Stimulated activated naive B cell treated with anti-CD40 and anti-IgM and Interleukin-4, amounts not matched to agents 10 μg/mL and 1 μg/mL and 100 μg/mL, for 72 hours (primary cell): ENCODE measurements around the gene MRPL55.

Experiments used
- ATAC-seq, 2 donors: fragments of 150-1000 bp; cut with Tn5 transposase; replicated peaks; 2 replicates each; pipeline ENCODE4 v1.10.0; 2021; ENCODE audit warnings: moderate library complexity in 1 of 2
- DNase-seq: peaks from one replicate; pipeline ENCODE4 v3.0.0; 2021
- H3K27ac Mint-ChIP-seq: one replicate; pipeline ENCODE4 v1.8.0; 2022; ENCODE audit warnings: mild to moderate bottlenecking, mixed read lengths
- H3K27me3 Mint-ChIP-seq, 2 donors: one replicate each; pipeline ENCODE4 v1.8.0; 2022; ENCODE audit warnings: mixed read lengths in 2 of 2
- H3K36me3 Mint-ChIP-seq, 2 donors: one replicate each; pipeline ENCODE4 v1.8.0; 2022; ENCODE audit warnings: mixed read lengths in 2 of 2, mild to moderate bottlenecking in 1 of 2
- H3K4me1 Mint-ChIP-seq, 2 donors: one replicate each; pipeline ENCODE4 v1.8.0; 2022; ENCODE audit warnings: mixed read lengths in 2 of 2, mild to moderate bottlenecking in 1 of 2
- H3K4me3 Mint-ChIP-seq, 2 donors: one replicate each; pipeline ENCODE4 v1.8.0; 2022; ENCODE audit warnings: mild to moderate bottlenecking in 2 of 2, mixed read lengths in 2 of 2, moderate library complexity in 1 of 2
- H3K9me3 Mint-ChIP-seq, 2 donors: one replicate each; pipeline ENCODE4 v1.8.0; 2022; ENCODE audit warnings: mixed read lengths in 2 of 2, mild to moderate bottlenecking in 1 of 2

The MRPL55 gene

GRCh38 chr1:228063251-228064191, 45.6 kb downstream of the MRPL55 start:
- no peaks in the 10 kb centered on the region for H3K36me3 Mint-ChIP-seq
- H3K27me3 Mint-ChIP-seq, result peaks cover 54 to 82% of the 10 kb centered on the region in 2 donors
- H3K4me3 Mint-ChIP-seq, result no peak overlapping the region
- DNase-seq (no peak), ATAC-seq (no peak)
- peaks cover 8 to 16% of the 10 kb centered on the region in 2 donors for H3K4me1 Mint-ChIP-seq
- no peaks in the 10 kb centered on the region for H3K9me3 Mint-ChIP-seq
- no peak overlapping the region for H3K27ac Mint-ChIP-seq

- no peak overlapping the region for H3K27ac Mint-ChIP-seq
- ATAC-seq (no peak), DNase-seq (no peak)
- H3K4me1 Mint-ChIP-seq, result peaks cover 8 to 16% of the 10 kb centered on the region in 2 donors
- no peaks in the 10 kb centered on the region for H3K36me3 Mint-ChIP-seq
- peaks cover 60 to 88% of the 10 kb centered on the region in 2 donors for H3K27me3 Mint-ChIP-seq
- H3K9me3 Mint-ChIP-seq, result no peaks in the 10 kb centered on the region
- H3K4me3 Mint-ChIP-seq, result no peak overlapping the region
Measured at GRCh38 chr1:228062812-228063211, 46.3 kb downstream of the MRPL55 start.

DNA sequence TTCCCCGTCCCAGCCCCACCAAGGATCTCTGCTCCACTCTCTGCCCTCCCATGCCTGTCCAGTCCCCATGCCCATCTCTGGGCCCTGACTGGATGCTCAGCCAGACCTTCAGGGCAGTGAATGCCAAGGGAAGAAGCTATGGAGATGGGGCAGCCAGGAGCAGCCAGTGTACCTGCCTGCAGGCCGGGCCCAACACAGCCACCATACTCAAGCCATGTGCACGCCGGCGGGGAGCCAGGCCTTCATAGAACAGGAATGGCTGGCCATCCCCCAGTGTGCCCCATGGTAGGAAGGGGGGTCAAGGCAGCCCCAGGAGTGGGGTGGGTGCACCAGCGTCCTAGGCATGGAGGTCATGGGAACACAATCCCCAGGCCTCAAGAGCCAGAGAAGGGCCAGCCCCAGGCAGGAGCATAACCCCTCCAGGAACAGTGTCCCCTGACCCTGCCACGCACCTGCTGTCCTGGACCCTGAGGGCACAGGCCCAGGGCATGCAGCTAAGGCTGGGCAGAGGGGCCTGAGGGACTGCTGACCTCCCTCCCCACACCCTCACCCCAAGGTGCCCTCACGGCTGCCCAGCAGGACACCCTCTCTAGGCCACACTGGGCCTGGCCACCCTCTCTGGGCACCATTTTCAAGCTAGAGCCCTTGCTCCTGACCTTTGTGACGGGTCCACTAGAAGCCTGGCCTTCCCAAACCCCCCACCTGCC, 46.9 kb downstream of the MRPL55 start:
- H3K27ac Mint-ChIP-seq, result no peak overlapping the region
- no peaks in the 10 kb centered on the region for H3K9me3 Mint-ChIP-seq
- no peak overlapping the region for H3K4me3 Mint-ChIP-seq
- DNase-seq (no peak), ATAC-seq (no peak)
- H3K27me3 Mint-ChIP-seq, result peaks cover 60 to 86% of the 10 kb centered on the region in 2 donors
- H3K4me1 Mint-ChIP-seq, result peaks cover 8 to 16% of the 10 kb centered on the region in 2 donors
- H3K36me3 Mint-ChIP-seq, result no peaks in the 10 kb centered on the region

DNA sequence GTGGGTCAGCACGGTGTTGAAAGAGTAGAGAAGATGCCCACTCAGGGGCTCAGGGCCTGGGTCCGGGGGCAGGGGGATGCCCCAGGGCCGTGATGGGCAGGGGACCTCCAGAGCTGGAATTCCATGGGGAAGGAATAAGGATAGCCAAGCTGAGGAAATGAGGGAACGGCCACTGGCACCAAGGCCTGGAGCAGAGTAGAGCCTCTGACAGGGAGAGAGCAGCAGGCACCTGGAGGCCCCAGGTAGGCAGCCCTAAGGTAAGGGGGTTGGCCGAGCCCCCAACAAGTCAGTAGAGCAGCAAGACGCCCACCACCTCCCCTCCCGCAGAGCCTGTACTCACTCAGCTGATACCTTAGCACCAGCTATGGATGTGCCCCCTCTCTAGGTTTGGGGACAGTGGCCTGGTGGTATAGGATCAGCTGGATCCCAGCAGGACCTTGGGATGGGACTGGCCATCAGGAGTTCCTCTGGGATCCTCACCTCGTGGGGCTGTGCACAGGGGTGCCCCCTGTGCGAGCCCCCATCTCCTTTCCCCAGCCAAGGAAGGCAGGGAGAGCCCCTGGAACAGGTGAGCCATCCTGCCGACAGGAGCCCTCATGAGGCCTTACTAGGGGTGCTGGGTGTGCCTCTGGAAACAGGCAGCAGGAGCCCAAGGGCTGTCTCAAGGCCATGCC, 47.6 kb downstream of the MRPL55 start:
- Mint-ChIP-seq H3K9me3 (no peaks in the 10 kb centered on the region), H3K36me3 (no peaks in the 10 kb centered on the region), H3K27me3 (peaks cover 55 to 85% of the 10 kb centered on the region in 2 donors), H3K27ac (no peak overlapping the region), H3K4me1 (peaks cover 8 to 16% of the 10 kb centered on the region in 2 donors), H3K4me3 (no peak overlapping the region)
- DNase-seq, result no peak
- ATAC-seq, result no peak

DNA sequence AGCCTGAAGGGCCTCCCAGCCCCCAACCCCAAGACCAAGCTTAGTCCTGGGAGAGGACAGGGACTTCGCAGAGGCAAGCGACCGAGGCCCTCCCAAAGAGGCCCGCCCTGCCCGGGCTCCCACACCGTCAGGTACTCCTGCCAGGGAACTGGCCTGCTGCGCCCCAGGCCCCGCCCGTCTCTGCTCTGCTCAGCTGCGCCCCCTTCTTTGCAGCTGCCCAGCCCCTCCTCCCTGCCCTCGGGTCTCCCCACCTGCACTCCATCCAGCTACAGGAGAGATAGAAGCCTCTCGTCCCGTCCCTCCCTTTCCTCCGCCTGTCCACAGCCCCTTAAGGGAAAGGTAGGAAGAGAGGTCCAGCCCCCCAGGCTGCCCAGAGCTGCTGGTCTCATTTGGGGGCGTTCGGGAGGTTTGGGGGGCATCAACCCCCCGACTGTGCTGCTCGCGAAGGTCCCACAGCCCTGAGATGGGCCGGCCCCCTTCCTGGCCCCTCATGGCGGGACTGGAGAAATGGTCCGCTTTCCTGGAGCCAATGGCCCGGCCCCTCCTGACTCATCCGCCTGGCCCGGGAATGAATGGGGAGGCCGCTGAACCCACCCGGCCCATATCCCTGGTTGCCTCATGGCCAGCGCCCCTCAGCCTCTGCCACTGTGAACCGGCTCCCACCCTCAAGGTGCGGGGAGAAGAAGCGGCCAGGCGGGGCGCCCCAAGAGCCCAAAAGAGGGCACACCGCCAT, 48.5 kb downstream of the MRPL55 start:
- Mint-ChIP-seq H3K27ac (no peak overlapping the region), H3K4me3 (peak overlapping the region; percentile 33 to 34), H3K27me3 (peaks cover 54 to 85% of the 10 kb centered on the region in 2 donors), H3K9me3 (no peaks in the 10 kb centered on the region), H3K36me3 (no peaks in the 10 kb centered on the region), H3K4me1 (peaks cover 8 to 16% of the 10 kb centered on the region in 2 donors)
- DNase-seq, result no peak
- no peak for ATAC-seq

DNA sequence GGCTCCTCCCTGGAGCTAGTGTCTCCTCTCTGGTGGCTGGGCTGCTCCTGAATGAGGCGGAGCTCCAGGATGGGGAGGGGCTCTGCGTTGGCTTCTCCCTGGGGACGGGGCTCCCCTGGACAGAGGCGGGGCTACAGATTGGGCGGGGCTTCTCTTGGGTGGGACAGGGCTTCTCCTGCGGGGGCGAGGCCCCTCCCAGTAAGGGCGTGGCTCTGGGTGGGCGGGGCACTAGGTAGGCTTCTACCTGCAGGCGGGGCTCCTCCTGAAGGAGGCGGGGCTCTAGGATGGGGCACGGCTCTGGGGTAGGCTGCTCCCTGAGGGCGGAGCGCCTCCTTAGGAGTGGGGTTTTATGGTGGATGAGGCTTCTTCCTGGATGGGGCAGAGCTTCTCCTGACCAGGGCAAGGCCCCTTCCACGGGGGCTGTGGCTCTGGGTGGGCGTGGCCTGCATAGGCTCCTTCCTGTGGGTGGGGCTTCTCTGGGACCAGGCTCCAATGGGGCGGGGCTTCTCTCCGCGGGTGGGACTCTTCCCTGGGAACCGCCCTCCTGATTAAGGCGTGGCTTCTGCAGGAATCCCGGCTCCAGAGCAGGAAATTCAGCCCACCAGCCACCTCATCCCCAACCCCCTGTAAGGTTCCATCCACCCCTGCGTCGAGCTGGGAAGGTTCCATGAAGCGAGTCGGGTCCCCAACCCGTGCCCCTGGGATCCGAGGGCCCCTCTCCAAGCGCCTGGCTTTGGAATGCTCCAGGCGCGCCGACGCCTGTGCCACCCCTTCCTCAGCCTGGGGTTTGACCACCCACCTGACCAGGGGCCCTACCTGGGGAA, 49.3 kb downstream of the MRPL55 start:
- Mint-ChIP-seq H3K9me3 (no peaks in the 10 kb centered on the region), H3K4me3 (peak overlapping the region; percentile 34 to 38), H3K27me3 (peaks cover 51 to 82% of the 10 kb centered on the region in 2 donors), H3K36me3 (no peaks in the 10 kb centered on the region), H3K27ac (no peak overlapping the region), H3K4me1 (peaks cover 8 to 16% of the 10 kb centered on the region in 2 donors)
- peak; percentile 54 to 65 for ATAC-seq
- peak; percentile 23 for DNase-seq

DNA sequence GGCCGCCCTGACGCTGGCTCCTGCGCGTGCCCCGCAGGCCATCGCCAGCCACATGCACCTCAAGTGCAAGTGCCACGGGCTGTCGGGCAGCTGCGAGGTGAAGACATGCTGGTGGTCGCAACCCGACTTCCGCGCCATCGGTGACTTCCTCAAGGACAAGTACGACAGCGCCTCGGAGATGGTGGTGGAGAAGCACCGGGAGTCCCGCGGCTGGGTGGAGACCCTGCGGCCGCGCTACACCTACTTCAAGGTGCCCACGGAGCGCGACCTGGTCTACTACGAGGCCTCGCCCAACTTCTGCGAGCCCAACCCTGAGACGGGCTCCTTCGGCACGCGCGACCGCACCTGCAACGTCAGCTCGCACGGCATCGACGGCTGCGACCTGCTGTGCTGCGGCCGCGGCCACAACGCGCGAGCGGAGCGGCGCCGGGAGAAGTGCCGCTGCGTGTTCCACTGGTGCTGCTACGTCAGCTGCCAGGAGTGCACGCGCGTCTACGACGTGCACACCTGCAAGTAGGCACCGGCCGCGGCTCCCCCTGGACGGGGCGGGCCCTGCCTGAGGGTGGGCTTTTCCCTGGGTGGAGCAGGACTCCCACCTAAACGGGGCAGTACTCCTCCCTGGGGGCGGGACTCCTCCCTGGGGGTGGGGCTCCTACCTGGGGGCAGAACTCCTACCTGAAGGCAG, 50.0 kb downstream of the MRPL55 start:
- ATAC-seq, result peak; percentile 63 to 71
- H3K4me1 Mint-ChIP-seq, result peaks cover 8 to 16% of the 10 kb centered on the region in 2 donors
- H3K9me3 Mint-ChIP-seq, result peaks cover 2 to 4% of the 10 kb centered on the region in 2 donors
- H3K36me3 Mint-ChIP-seq, result peaks cover 0 to 1% of the 10 kb centered on the region in 2 donors
- DNase-seq, result peak; percentile 17
- H3K27ac Mint-ChIP-seq, result no peak overlapping the region
- H3K4me3 Mint-ChIP-seq, result peak overlapping the region in 1 of 2 donors; percentile 38
- H3K27me3 Mint-ChIP-seq, result peaks cover 56 to 82% of the 10 kb centered on the region in 2 donors

DNA sequence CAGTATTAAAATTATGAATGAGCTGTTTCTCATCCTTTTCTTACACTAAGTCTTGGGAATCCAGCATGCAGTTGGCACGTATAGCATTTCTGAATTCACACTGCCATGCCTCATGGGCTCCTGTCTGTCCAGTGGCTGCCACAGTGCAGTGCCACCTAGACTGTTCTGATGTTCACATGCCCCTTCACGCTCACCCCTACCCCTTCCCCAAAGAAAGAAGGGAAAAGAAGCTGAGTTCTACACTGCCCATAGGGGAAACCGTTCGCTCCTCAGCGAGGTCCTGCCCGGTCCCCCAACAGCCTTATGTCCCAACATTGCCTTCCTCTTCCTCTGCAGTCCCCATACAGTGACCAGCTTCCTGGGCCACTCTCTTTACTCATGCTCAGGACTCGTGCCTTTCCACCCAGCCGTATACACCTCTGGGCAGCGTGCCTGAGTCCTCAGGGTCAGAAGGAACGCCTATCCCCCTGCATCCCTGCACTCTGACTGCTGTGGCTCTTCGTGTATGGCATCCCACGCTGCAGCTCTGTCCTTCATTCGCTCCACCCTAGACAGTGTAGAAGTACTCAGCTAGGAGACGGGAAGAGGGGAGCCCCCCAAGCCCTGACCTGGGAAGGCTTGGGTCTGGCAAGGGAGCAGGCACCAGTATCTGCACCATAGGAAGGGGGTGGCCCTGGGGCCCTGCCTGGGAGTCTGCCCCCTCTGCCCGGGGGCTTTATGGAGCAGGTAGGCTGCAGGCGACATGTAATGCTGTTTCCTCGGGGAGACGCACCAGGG, 50.7 kb downstream of the MRPL55 start:
- DNase-seq, result no peak
- Mint-ChIP-seq H3K36me3 (peaks cover 1 to 3% of the 10 kb centered on the region in 2 donors), H3K27me3 (peaks cover 55 to 81% of the 10 kb centered on the region in 2 donors), H3K9me3 (peaks cover 2 to 4% of the 10 kb centered on the region in 2 donors), H3K4me1 (peaks cover 8 to 16% of the 10 kb centered on the region in 2 donors), H3K27ac (no peak overlapping the region), H3K4me3 (peak overlapping the region in 1 of 2 donors; percentile 12)
- ATAC-seq, result no peak
